ENCODE results near the gene UBTD1.

GRCh38 chr10:97564776-97565175 is 66.1 kb downstream of the UBTD1 start:
- TF ChIP-seq GATA3 (IDR thresholded peaks at IDR 0.05; ENCODE audit: low read depth, low read length) = no peak
- TF ChIP-seq GATA2 (IDR thresholded peaks at IDR 0.05; ENCODE audit: low read depth, low read length) = no peak

Measured in SH-SY5Y (cell line).